ENCODE results near the gene BICDL2. TPM values are rescaled to one million over a fixed set of nuclear protein-coding genes. Genes with fewer than 3 reads are reported as not detected.

The BICDL2 gene
- total and polyA plus RNA-seq, 9 of the 15 experiments (the other 6 are each of a cell fraction or from before 2014, with no cell fraction given) = 0.09 to 0.28 (median 0.09) TPM; not detected in 6

DNA sequence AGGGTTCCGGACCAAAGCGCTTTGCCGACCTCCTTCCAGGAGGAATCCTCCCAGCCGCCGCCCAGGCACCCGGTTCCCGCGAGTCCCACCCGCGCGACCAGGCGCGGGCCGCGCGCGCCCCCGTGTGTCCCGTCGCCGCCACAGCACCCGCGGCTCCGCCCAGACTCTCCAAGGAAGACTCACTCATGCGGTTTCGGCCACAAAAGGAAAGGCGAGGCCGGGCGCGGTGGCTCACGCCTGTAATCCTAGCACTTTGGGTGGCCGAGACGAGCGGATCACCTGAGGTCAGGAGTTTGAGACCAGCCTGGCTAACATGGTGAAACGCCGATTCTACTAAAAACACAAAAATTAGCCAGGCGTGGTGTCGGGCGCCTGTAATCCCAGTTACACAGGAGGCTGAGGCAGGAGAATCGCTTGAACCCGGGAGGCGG is 53.0 kb downstream of the BICDL2 start (continued):
- TF ChIP-seq RERE (CRISPR knock-in tag; IDR thresholded peaks at IDR 0.05; ENCODE audit: borderline replicate concordance) (no peak), BRF1 (IDR thresholded peaks at IDR 0.05; ENCODE audit: borderline replicate concordance, extremely low read depth, insufficient read length) (no peak), POU5F1 (IDR thresholded peaks at IDR 0.05; ENCODE audit: borderline replicate concordance, low read depth, low read length, partially characterized antibody) (peak; percentile 41), ZNF583 (CRISPR knock-in tag; IDR thresholded peaks at IDR 0.05) (no peak), THRAP3 (IDR thresholded peaks at IDR 0.05; ENCODE audit: borderline replicate concordance) (peak; percentile 21; the same call in 1 of the 2 replicates), SOX6 (IDR thresholded peaks at IDR 0.05) (no peak; the same call in 1 of the 2 replicates), PTTG1 (tag; IDR thresholded peaks at IDR 0.05; ENCODE audit: low read depth) (no peak), RUNX1 (IDR thresholded peaks at IDR 0.05; ENCODE audit: low read depth) (no peak), PTRF (tag; IDR thresholded peaks at IDR 0.05) (no peak), KHSRP (IDR thresholded peaks at IDR 0.05) (no peak), SRSF7 (optimal IDR thresholded peaks at IDR 0.05; ENCODE audit: low read depth, low read length) (no peak), ZNF12 (CRISPR knock-in tag; IDR thresholded peaks at IDR 0.05) (no peak), SUPT5H (IDR thresholded peaks at IDR 0.05) (peak; percentile 47; the same call in 1 of the 2 replicates), MTA2 (IDR thresholded peaks at IDR 0.05; ENCODE audit: low read depth) (no peak), KLF16 (IDR thresholded peaks at IDR 0.05) (no peak), CHCHD3 (CRISPR knock-in tag; IDR thresholded peaks at IDR 0.05) (no peak), TGIF2 (CRISPR knock-in tag; IDR thresholded peaks at IDR 0.05) (no peak), SLC30A9 (CRISPR knock-in tag; IDR thresholded peaks at IDR 0.05) (no peak), NR2C1 (IDR thresholded peaks at IDR 0.05) (no peak), NR2C1 (tag; IDR thresholded peaks at IDR 0.05) (no peak), BRD9 (IDR thresholded peaks at IDR 0.05; ENCODE audit: low read depth, partially characterized antibody) (no peak), CREBBP (IDR thresholded peaks at IDR 0.05; ENCODE audit: low read depth, low read length) (no peak)
- TF ChIP-seq, protein P1, sequence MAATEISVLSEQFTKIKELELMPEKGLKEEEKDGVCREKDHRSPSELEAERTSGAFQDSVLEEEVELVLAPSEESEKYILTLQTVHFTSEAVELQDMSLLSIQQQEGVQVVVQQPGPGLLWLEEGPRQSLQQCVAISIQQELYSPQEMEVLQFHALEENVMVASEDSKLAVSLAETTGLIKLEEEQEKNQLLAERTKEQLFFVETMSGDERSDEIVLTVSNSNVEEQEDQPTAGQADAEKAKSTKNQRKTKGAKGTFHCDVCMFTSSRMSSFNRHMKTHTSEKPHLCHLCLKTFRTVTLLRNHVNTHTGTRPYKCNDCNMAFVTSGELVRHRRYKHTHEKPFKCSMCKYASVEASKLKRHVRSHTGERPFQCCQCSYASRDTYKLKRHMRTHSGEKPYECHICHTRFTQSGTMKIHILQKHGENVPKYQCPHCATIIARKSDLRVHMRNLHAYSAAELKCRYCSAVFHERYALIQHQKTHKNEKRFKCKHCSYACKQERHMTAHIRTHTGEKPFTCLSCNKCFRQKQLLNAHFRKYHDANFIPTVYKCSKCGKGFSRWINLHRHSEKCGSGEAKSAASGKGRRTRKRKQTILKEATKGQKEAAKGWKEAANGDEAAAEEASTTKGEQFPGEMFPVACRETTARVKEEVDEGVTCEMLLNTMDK (IDR thresholded peaks at IDR 0.05; ENCODE audit: borderline replicate concordance, insufficient read depth, low read depth, low read length, poor library complexity, severe bottlenecking) = no peak
- TF ChIP-seq, protein P2, sequence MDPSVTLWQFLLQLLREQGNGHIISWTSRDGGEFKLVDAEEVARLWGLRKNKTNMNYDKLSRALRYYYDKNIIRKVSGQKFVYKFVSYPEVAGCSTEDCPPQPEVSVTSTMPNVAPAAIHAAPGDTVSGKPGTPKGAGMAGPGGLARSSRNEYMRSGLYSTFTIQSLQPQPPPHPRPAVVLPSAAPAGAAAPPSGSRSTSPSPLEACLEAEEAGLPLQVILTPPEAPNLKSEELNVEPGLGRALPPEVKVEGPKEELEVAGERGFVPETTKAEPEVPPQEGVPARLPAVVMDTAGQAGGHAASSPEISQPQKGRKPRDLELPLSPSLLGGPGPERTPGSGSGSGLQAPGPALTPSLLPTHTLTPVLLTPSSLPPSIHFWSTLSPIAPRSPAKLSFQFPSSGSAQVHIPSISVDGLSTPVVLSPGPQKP (CRISPR knock-in tag; IDR thresholded peaks at IDR 0.05) = no peak

Data from K562 (cell line).